ENCODE results near the gene ATP6V0D1.
"Not testable (repeated sequence)": the region's sequence is repeated elsewhere in the genome, so short reads cannot be mapped to it uniquely, and the experiment has no call there.

Gene ATP6V0D1

GRCh38 chr16:67429799-67430503, 51.0 kb downstream of the ATP6V0D1 start:
- DNase-seq (ENCODE audit: low read depth in 2 of 3, low spot score in 2 of 3): no peak

GRCh38 chr16:67429053-67429798, 51.7 kb downstream of the ATP6V0D1 start:
- DNase-seq (ENCODE audit: low read depth in 2 of 3, low spot score in 2 of 3): no peak

- DNase-seq (ENCODE audit: low read depth in 2 of 3, low spot score in 2 of 3): peak in 1 of 3 experiments; percentile 23
Measured at GRCh38 chr16:67428146-67428731, 52.7 kb downstream of the ATP6V0D1 start.

- no peak for DNase-seq (ENCODE audit: low read depth in 2 of 3, low spot score in 2 of 3)
Measured at GRCh38 chr16:67426950-67427349, 54.0 kb downstream of the ATP6V0D1 start.

GRCh38 chr16:67426022-67426421, 54.9 kb downstream of the ATP6V0D1 start:
- DNase-seq (ENCODE audit: low read depth in 2 of 3, low spot score in 2 of 3): no peak

- no peak for DNase-seq (ENCODE audit: low read depth in 2 of 3, low spot score in 2 of 3)
Measured at GRCh38 chr16:67425580-67425979, 55.4 kb downstream of the ATP6V0D1 start.

- DNase-seq (ENCODE audit: low read depth in 2 of 3, low spot score in 2 of 3): no peak
Measured at GRCh38 chr16:67425061-67425460, 55.9 kb downstream of the ATP6V0D1 start.

GRCh38 chr16:67424261-67424615, 56.7 kb downstream of the ATP6V0D1 start:
- no peak for DNase-seq (ENCODE audit: low read depth in 2 of 3, low spot score in 2 of 3)

- no peak for DNase-seq (ENCODE audit: low read depth in 2 of 3, low spot score in 2 of 3)
Measured at GRCh38 chr16:67423611-67424260, 57.2 kb downstream of the ATP6V0D1 start.

GRCh38 chr16:67423015-67423414, 57.9 kb downstream of the ATP6V0D1 start:
- no peak for DNase-seq (ENCODE audit: low read depth in 2 of 3, low spot score in 2 of 3)

GRCh38 chr16:67421030-67421429, 59.9 kb downstream of the ATP6V0D1 start:
- DNase-seq (ENCODE audit: low read depth in 2 of 3, low spot score in 2 of 3): no peak

GRCh38 chr16:67419931-67420330, 61.0 kb downstream of the ATP6V0D1 start:
- DNase-seq (ENCODE audit: low read depth in 2 of 3, low spot score in 2 of 3): no peak

- no peak for DNase-seq (ENCODE audit: low read depth in 2 of 3, low spot score in 2 of 3)
Measured at GRCh38 chr16:67419502-67419901, 61.5 kb downstream of the ATP6V0D1 start.

GRCh38 chr16:67417333-67418061, 63.5 kb downstream of the ATP6V0D1 start:
- no peak for DNase-seq (ENCODE audit: low read depth in 2 of 3, low spot score in 2 of 3)

- DNase-seq (ENCODE audit: low read depth in 2 of 3, low spot score in 2 of 3): no peak
Measured at GRCh38 chr16:67415872-67416793, 64.8 kb downstream of the ATP6V0D1 start, which contains the start of gene ZDHHC1. ZDHHC1 (minus strand) TSS chr16:67416477; CDS start chr16:67407775, 8,702 bp downstream.

- not testable (repeated sequence) for DNase-seq (ENCODE audit: low read depth in 2 of 3, low spot score in 2 of 3)
Measured at GRCh38 chr16:67415421-67415820, 65.5 kb downstream of the ATP6V0D1 start.

GRCh38 chr16:67413978-67414911, 66.7 kb downstream of the ATP6V0D1 start:
- DNase-seq (ENCODE audit: low read depth in 2 of 3, low spot score in 2 of 3): no peak

- no peak for DNase-seq (ENCODE audit: low read depth in 2 of 3, low spot score in 2 of 3)
Measured at GRCh38 chr16:67412294-67412693, 68.7 kb downstream of the ATP6V0D1 start.

- no peak for DNase-seq (ENCODE audit: low read depth in 2 of 3, low spot score in 2 of 3)
Measured at GRCh38 chr16:67411339-67411738, 69.6 kb downstream of the ATP6V0D1 start.

Measured in activated CD8-positive, alpha-beta memory T cell treated with anti-CD3 and anti-CD28 coated beads for 48 hours (primary cell).